ENCODE measurements around the gene ANKMY1.

ANKMY1 gene

GRCh38 chr2:240458900-240459391 is 98.8 kb downstream of the ANKMY1 start:
- Histone ChIP-seq H3K4me3 (no peak overlapping the region), H3K9me3 (no peaks in the 10 kb centered on the region), H3K4me1 (no peaks in the 10 kb centered on the region), H3K27me3 (ENCODE audit: low read depth) (no peaks in the 10 kb centered on the region), H3K36me3 (replicated peaks) (peaks cover 2% of the 10 kb centered on the region; the same call in 1 of the 2 replicates)
- no peak for DNase-seq (ENCODE audit: low spot score in 2 of 2)
- in situ Hi-C loops (cut with MboI; ENCODE audit: low sequenced_read_pairs): no loop called here

- no peaks in the 10 kb centered on the region for H3K9me3 ChIP-seq
- H3K36me3 ChIP-seq (replicated peaks): no peaks in the 10 kb centered on the region
- no peaks in the 10 kb centered on the region for H3K27me3 ChIP-seq (ENCODE audit: low read depth)
- no peak overlapping the region for H3K4me3 ChIP-seq
- in situ Hi-C loops (cut with MboI; ENCODE audit: low sequenced_read_pairs): no loop called here
- H3K4me1 ChIP-seq: no peaks in the 10 kb centered on the region
- no peak for DNase-seq (ENCODE audit: low spot score in 2 of 2)
Observed at GRCh38 chr2:240458044-240458899, 99.5 kb downstream of the ANKMY1 start.

GRCh38 chr2:240457223-240458043 is 100.4 kb downstream of the ANKMY1 start:
- H3K27me3 ChIP-seq (ENCODE audit: low read depth): no peaks in the 10 kb centered on the region
- DNase-seq (ENCODE audit: low spot score in 2 of 2): no peak
- in situ Hi-C loops (cut with MboI; ENCODE audit: low sequenced_read_pairs): no loop called here
- no peaks in the 10 kb centered on the region for H3K36me3 ChIP-seq (replicated peaks)
- H3K4me3 ChIP-seq: no peak overlapping the region
- H3K9me3 ChIP-seq: no peaks in the 10 kb centered on the region
- no peaks in the 10 kb centered on the region for H3K4me1 ChIP-seq

- in situ Hi-C loops (cut with MboI; ENCODE audit: low sequenced_read_pairs): no loop called here
- no peaks in the 10 kb centered on the region for H3K9me3 ChIP-seq
- H3K36me3 ChIP-seq (replicated peaks): no peaks in the 10 kb centered on the region
- no peaks in the 10 kb centered on the region for H3K4me1 ChIP-seq
- DNase-seq (ENCODE audit: low spot score in 2 of 2): no peak
- H3K4me3 ChIP-seq: no peak overlapping the region
- no peaks in the 10 kb centered on the region for H3K27me3 ChIP-seq (ENCODE audit: low read depth)
Observed at GRCh38 chr2:240456447-240457222, 101.2 kb downstream of the ANKMY1 start.

- no peak for DNase-seq (ENCODE audit: low spot score in 2 of 2)
- no peaks in the 10 kb centered on the region for H3K4me1 ChIP-seq
- H3K36me3 ChIP-seq (replicated peaks): no peaks in the 10 kb centered on the region
- H3K4me3 ChIP-seq: no peak overlapping the region
- H3K27me3 ChIP-seq (ENCODE audit: low read depth): no peaks in the 10 kb centered on the region
- in situ Hi-C loops (cut with MboI; ENCODE audit: low sequenced_read_pairs): no loop called here
- H3K9me3 ChIP-seq: no peaks in the 10 kb centered on the region
Observed at GRCh38 chr2:240455647-240456446, 101.9 kb downstream of the ANKMY1 start.

- Histone ChIP-seq H3K4me3 (no peak overlapping the region), H3K36me3 (replicated peaks) (no peaks in the 10 kb centered on the region), H3K4me1 (no peaks in the 10 kb centered on the region), H3K27me3 (ENCODE audit: low read depth) (no peaks in the 10 kb centered on the region), H3K9me3 (no peaks in the 10 kb centered on the region)
- no peak for DNase-seq (ENCODE audit: low spot score in 2 of 2)
- in situ Hi-C loops (cut with MboI; ENCODE audit: low sequenced_read_pairs): no loop called here
Observed at GRCh38 chr2:240455272-240455646, 102.5 kb downstream of the ANKMY1 start.

- Histone ChIP-seq H3K36me3 (replicated peaks) (no peaks in the 10 kb centered on the region), H3K4me3 (no peak overlapping the region), H3K27me3 (ENCODE audit: low read depth) (no peaks in the 10 kb centered on the region), H3K9me3 (no peaks in the 10 kb centered on the region), H3K4me1 (peaks cover 4% of the 10 kb centered on the region)
- DNase-seq (ENCODE audit: low spot score in 2 of 2): no peak
- in situ Hi-C loops (cut with MboI; ENCODE audit: low sequenced_read_pairs): no loop called here
Observed at GRCh38 chr2:240454106-240454901, 103.5 kb downstream of the ANKMY1 start.

GRCh38 chr2:240453461-240454105 is 104.2 kb downstream of the ANKMY1 start:
- peaks cover 4% of the 10 kb centered on the region for H3K4me1 ChIP-seq
- H3K9me3 ChIP-seq: no peaks in the 10 kb centered on the region
- no peaks in the 10 kb centered on the region for H3K36me3 ChIP-seq (replicated peaks)
- in situ Hi-C loops (cut with MboI; ENCODE audit: low sequenced_read_pairs): no loop called here
- H3K4me3 ChIP-seq: no peak overlapping the region
- no peak for DNase-seq (ENCODE audit: low spot score in 2 of 2)
- H3K27me3 ChIP-seq (ENCODE audit: low read depth): no peaks in the 10 kb centered on the region

GRCh38 chr2:240452462-240453256 is 105.1 kb downstream of the ANKMY1 start:
- H3K4me3 ChIP-seq: peak overlapping the region; percentile 37
- peaks cover 4% of the 10 kb centered on the region for H3K4me1 ChIP-seq
- no peaks in the 10 kb centered on the region for H3K27me3 ChIP-seq (ENCODE audit: low read depth)
- peak; percentile 55 to 89 for DNase-seq (ENCODE audit: low spot score in 2 of 2)
- in situ Hi-C loops (cut with MboI; ENCODE audit: low sequenced_read_pairs): no loop called here
- no peaks in the 10 kb centered on the region for H3K36me3 ChIP-seq (replicated peaks)
- no peaks in the 10 kb centered on the region for H3K9me3 ChIP-seq

GRCh38 chr2:240451791-240452461 is 105.9 kb downstream of the ANKMY1 start:
- no peak for DNase-seq (ENCODE audit: low spot score in 2 of 2)
- Histone ChIP-seq H3K4me1 (peaks cover 4% of the 10 kb centered on the region), H3K9me3 (no peaks in the 10 kb centered on the region), H3K36me3 (replicated peaks) (no peaks in the 10 kb centered on the region), H3K27me3 (ENCODE audit: low read depth) (no peaks in the 10 kb centered on the region), H3K4me3 (peak overlapping the region; percentile 29)
- in situ Hi-C loops (cut with MboI; ENCODE audit: low sequenced_read_pairs): no loop called here

GRCh38 chr2:240451108-240451611 is 106.6 kb downstream of the ANKMY1 start:
- in situ Hi-C loops (cut with MboI; ENCODE audit: low sequenced_read_pairs): no loop called here
- DNase-seq (ENCODE audit: low spot score in 2 of 2): no peak
- Histone ChIP-seq H3K4me1 (peaks cover 4% of the 10 kb centered on the region), H3K9me3 (no peaks in the 10 kb centered on the region), H3K4me3 (no peak overlapping the region), H3K36me3 (replicated peaks) (no peaks in the 10 kb centered on the region), H3K27me3 (ENCODE audit: low read depth) (no peaks in the 10 kb centered on the region)

Measured in HAP-1 (cell line).